T-helper 1 cell treated with Interleukin-12 subunit alpha and Interleukin-12 subunit beta and Interleukin-4 antibody, amounts not matched to agents 30 μg/mL and 1 μg/mL, for 36 hours (primary cell): ENCODE measurements around the gene CLASP1.
"Not testable (repeated sequence)": the region's sequence is repeated elsewhere in the genome, so short reads cannot be mapped to it uniquely, and the experiment has no call there.

Experiments
- H3K27ac Mint-ChIP-seq: one replicate; pipeline ENCODE4 v1.8.0; 2021; ENCODE audit warnings: mild to moderate bottlenecking, mixed read lengths
- H3K27me3 Mint-ChIP-seq: one replicate; pipeline ENCODE4 v1.8.0; 2021; ENCODE audit warnings: low read depth, mixed read lengths
- H3K36me3 Mint-ChIP-seq: one replicate; pipeline ENCODE4 v1.8.0; 2021; ENCODE audit warnings: low read depth, mixed read lengths
- H3K4me1 Mint-ChIP-seq: one replicate; pipeline ENCODE4 v1.8.0; 2021; ENCODE audit warnings: low read depth, mixed read lengths
- H3K4me3 Mint-ChIP-seq: one replicate; pipeline ENCODE4 v1.8.0; 2021; ENCODE audit warnings: mild to moderate bottlenecking, moderate library complexity, mixed read lengths
- H3K9me3 Mint-ChIP-seq: one replicate; pipeline ENCODE4 v1.8.0; 2021; ENCODE audit warnings: mixed read lengths

Gene CLASP1

GRCh38 chr2:121648206-121649148 lies 785 bp downstream of the CLASP1 start:
- Mint-ChIP-seq H3K9me3 (no peaks in the 10 kb centered on the region), H3K27me3 (no peaks in the 10 kb centered on the region), H3K4me1 (peaks cover 46% of the 10 kb centered on the region), H3K27ac (peak overlapping the region; percentile 100), H3K4me3 (peak overlapping the region; percentile 92), H3K36me3 (peaks cover 16% of the 10 kb centered on the region)

DNA sequence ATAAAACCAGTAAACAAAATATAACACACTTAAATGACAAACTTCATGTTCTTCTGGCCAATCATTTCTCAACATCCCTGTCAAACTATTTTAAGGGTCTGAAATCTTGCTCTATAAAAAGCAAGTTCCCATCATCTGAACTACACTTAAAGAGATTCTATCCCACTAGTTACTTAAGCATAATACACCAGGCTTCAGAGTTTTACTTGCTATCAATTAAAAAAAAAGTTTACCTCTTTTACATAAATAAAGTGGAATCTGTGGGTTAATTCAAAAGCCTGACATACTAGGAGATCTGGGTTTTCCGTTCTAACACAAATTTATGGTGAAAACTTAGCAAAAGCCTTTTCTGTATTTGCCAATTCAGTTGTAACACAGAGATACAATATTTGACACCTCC lies 1.9 kb downstream of the CLASP1 start:
- Mint-ChIP-seq H3K4me1 (peaks cover 46% of the 10 kb centered on the region), H3K4me3 (peak overlapping the region; percentile 92), H3K27ac (peak overlapping the region; percentile 32), H3K27me3 (no peaks in the 10 kb centered on the region), H3K9me3 (no peaks in the 10 kb centered on the region), H3K36me3 (peaks cover 15% of the 10 kb centered on the region)

DNA sequence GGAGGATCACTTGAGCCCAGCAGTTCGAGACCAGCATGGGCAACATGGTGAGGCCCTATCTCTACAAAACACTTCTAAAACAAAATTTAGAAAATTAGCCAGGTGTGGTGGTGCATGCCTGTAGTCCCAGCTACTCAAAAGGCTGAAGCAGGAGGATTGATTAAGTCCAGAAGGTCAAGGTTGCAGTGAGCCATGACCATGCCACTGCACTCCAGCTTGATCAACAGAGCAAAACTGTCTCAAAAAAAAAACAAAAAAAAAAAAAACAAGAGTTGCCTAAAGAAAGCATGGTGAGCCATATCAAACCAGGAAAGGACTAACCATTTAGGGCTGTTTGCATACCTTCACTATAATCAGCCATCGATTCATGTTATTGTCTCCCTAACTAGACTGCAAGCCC lies 4.5 kb downstream of the CLASP1 start:
- peaks cover 19% of the 10 kb centered on the region for H3K36me3 Mint-ChIP-seq
- H3K27ac Mint-ChIP-seq = no peak overlapping the region
- peaks cover 36% of the 10 kb centered on the region for H3K4me1 Mint-ChIP-seq
- H3K27me3 Mint-ChIP-seq = no peaks in the 10 kb centered on the region
- H3K9me3 Mint-ChIP-seq = no peaks in the 10 kb centered on the region
- H3K4me3 Mint-ChIP-seq = no peak overlapping the region

GRCh38 chr2:121643877-121644276 lies 5.4 kb downstream of the CLASP1 start:
- H3K27ac Mint-ChIP-seq = no peak overlapping the region
- H3K9me3 Mint-ChIP-seq = no peaks in the 10 kb centered on the region
- H3K27me3 Mint-ChIP-seq = no peaks in the 10 kb centered on the region
- H3K4me3 Mint-ChIP-seq = no peak overlapping the region
- peaks cover 36% of the 10 kb centered on the region for H3K4me1 Mint-ChIP-seq
- peaks cover 24% of the 10 kb centered on the region for H3K36me3 Mint-ChIP-seq

GRCh38 chr2:121640380-121641316 lies 8.6 kb downstream of the CLASP1 start:
- Mint-ChIP-seq H3K4me1 (peaks cover 17% of the 10 kb centered on the region), H3K9me3 (peaks cover 8% of the 10 kb centered on the region), H3K27ac (no peak overlapping the region), H3K4me3 (no peak overlapping the region), H3K36me3 (peaks cover 33% of the 10 kb centered on the region), H3K27me3 (no peaks in the 10 kb centered on the region)

- H3K27ac Mint-ChIP-seq = not testable (repeated sequence)
- Mint-ChIP-seq H3K4me1 (peaks cover 16% of the 10 kb centered on the region), H3K36me3 (peaks cover 29% of the 10 kb centered on the region)
Observed at GRCh38 chr2:121639846-121640245, 9.4 kb downstream of the CLASP1 start.

GRCh38 chr2:121638333-121638732 lies 10.9 kb downstream of the CLASP1 start:
- Mint-ChIP-seq H3K4me1 (peaks cover 27% of the 10 kb centered on the region), H3K36me3 (peaks cover 33% of the 10 kb centered on the region), H3K9me3 (peaks cover 8% of the 10 kb centered on the region), H3K27me3 (no peaks in the 10 kb centered on the region), H3K27ac (no peak overlapping the region), H3K4me3 (no peak overlapping the region)

More at GRCh38 chr2:121639846-121640245, 9.4 kb downstream of the CLASP1 start:
- not testable (repeated sequence) for H3K4me3 Mint-ChIP-seq, H3K27me3 Mint-ChIP-seq, H3K9me3 Mint-ChIP-seq

DNA sequence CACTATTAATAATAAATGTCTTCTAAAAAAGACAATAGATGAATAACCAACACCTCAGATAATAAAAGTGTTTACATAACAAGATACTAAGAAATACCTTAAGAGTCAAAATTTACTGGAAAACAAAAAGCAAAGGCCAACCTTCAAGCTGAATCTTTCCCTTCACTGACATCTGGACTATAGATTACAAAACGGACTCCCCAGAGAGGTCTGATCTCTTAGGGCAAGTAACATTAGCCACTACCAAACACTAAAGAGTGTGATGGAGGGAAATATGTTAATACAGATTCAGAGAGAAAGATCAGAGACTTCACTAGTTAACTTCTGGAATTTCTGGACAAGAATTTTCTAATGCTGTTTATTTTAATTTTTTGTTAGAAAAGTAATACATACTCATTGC lies 13.9 kb downstream of the CLASP1 start:
- peaks cover 8% of the 10 kb centered on the region for H3K9me3 Mint-ChIP-seq
- peaks cover 25% of the 10 kb centered on the region for H3K36me3 Mint-ChIP-seq
- no peaks in the 10 kb centered on the region for H3K27me3 Mint-ChIP-seq
- no peak overlapping the region for H3K27ac Mint-ChIP-seq
- peaks cover 21% of the 10 kb centered on the region for H3K4me1 Mint-ChIP-seq
- no peak overlapping the region for H3K4me3 Mint-ChIP-seq

DNA sequence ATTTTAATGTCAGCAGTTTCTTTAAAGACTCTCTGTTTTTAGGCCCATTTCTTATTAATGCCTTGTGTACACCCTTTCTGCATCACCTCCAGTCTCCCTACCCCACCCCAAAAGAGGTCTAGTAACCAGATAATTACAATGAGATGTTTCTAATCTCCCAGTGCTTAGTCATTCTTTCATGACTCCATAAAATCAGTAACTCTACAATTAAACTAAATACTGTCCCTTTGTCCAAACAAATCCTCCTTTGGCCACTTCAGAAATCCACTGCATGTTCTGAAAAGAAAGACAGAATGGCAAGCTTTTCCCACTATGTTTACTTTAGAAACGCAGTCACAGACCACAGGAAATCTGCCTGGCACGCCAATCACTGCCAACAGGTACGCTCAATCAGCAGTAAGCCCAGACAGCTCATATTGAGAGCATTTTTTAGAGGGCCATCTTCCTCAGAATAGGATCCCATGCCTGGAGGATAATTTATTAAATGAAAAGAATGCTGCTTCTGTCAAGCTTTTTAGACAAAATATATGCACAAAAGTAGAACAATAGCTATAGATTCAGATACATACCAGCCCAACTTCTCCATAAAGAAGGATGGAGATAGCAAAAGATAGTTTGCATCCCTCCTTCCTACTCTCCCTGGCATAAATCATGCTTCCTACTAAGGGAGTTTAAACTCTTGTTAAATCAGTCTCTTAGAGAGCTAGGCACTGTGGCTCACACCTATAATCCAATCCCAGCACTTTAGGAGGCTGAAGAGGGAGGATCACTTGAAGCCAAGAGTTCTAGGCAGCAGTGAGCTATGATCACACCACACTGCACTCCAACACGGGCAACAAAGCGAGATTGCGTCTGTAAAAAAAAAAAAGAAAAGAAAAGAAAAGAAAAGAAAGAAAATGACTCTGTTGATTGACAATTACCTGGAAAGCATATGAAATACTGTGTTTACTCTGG lies 14.6 kb downstream of the CLASP1 start:
- Mint-ChIP-seq H3K4me3 (no peak overlapping the region), H3K27ac (peak overlapping the region; percentile 1), H3K9me3 (peaks cover 8% of the 10 kb centered on the region), H3K27me3 (no peaks in the 10 kb centered on the region), H3K36me3 (peaks cover 20% of the 10 kb centered on the region), H3K4me1 (peaks cover 21% of the 10 kb centered on the region)

DNA sequence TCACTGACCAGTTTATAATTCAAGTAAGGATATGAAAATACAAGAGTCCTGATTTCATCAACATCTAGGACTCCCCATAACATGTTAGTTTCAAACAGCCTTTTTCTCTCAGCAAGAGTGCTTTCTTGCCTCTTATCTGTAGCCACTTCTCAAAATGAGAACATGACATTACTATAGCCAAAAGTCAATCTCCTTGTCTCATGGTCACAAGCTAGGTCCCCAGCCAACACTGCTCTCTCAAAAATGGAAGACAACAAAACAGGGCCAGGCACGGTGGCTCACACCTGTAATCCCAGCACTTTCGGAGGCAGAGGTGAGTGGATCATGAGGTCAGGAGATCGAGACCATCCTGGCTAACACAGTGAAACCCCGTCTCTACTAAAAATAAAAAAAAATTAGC lies 15.8 kb downstream of the CLASP1 start:
- Mint-ChIP-seq H3K4me3 (no peak overlapping the region), H3K36me3 (peaks cover 19% of the 10 kb centered on the region), H3K27me3 (no peaks in the 10 kb centered on the region)

GRCh38 chr2:121627525-121628050 lies 21.7 kb downstream of the CLASP1 start:
- no peak overlapping the region for H3K4me3 Mint-ChIP-seq
- H3K27me3 Mint-ChIP-seq = no peaks in the 10 kb centered on the region
- H3K27ac Mint-ChIP-seq = no peak overlapping the region
- H3K9me3 Mint-ChIP-seq = no peaks in the 10 kb centered on the region
- peaks cover 10% of the 10 kb centered on the region for H3K36me3 Mint-ChIP-seq
- H3K4me1 Mint-ChIP-seq = peaks cover 5% of the 10 kb centered on the region

More for the DNA sequence above, 15.8 kb downstream of the CLASP1 start:
- Mint-ChIP-seq H3K9me3 (peaks cover 8% of the 10 kb centered on the region), H3K4me1 (peaks cover 21% of the 10 kb centered on the region), H3K27ac (no peak overlapping the region)

DNA sequence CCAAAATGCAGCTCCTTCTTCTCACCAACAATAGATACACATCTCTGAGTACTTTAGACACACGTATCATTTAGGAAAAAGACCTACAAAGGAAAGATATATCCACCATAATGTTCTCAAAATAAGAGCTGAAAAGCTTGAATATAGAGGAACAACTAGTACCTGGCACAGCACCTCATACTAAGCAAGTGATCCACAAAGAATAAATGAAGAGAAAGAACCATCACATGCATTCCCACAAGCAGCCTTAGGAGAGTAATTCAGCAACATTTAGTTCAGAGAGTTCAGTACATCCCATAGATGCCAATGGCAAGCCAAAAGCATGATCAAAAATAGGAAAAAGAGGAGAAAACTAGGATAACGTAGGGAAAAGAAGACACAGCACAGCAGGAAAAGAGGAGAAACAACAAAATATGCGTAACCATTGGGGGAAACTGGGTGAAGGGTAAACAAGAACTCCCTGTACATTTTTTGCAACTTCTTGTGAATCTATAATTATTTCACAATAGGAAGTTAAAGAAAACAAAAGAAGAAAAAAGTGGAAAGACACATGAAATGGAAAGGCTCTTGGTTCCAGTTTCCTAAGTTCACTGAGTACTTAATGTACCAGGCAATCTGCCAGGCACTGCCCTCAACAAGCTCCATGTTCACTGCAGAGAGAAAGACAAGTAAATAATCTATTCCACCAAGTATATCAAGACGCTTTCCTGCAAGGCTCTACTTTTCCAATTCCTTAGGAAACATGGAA lies 22.3 kb downstream of the CLASP1 start:
- no peaks in the 10 kb centered on the region for H3K27me3 Mint-ChIP-seq

DNA sequence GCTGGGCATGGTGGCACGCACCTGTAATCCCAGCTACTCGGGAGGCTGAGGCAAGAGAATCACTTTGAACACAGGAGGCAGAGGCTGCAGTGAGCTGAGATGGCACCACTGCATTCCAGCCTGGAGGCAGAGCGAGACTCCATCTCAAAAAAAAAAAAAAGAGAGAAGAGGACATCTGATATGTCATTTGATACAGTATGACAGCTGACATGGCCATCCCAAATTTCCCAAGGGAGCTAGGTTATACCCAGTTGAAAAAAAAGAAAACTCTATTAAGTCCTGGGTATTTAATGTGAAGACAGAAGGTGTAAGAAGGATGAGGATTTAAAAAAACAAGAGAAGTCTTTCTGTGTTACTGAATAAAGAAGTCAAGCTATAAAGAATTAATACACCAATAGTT lies 23.3 kb downstream of the CLASP1 start:
- Mint-ChIP-seq H3K9me3 (no peaks in the 10 kb centered on the region), H3K36me3 (peaks cover 10% of the 10 kb centered on the region), H3K4me3 (no peak overlapping the region), H3K27me3 (no peaks in the 10 kb centered on the region), H3K4me1 (peaks cover 5% of the 10 kb centered on the region), H3K27ac (no peak overlapping the region)

More for the DNA sequence above, 22.3 kb downstream of the CLASP1 start:
- Mint-ChIP-seq H3K4me3 (no peak overlapping the region), H3K9me3 (no peaks in the 10 kb centered on the region), H3K36me3 (peaks cover 10% of the 10 kb centered on the region), H3K4me1 (peaks cover 5% of the 10 kb centered on the region), H3K27ac (no peak overlapping the region)
